AG08395 (cell line): ENCODE results near the gene FER.
"Not testable (repeated sequence)": the region's sequence is repeated elsewhere in the genome, so short reads cannot be mapped to it uniquely, and the experiment has no call there.

ENCODE experiments used
- DNase-seq: peaks from one replicate; pipeline ENCODE4 v3.0.0; 2012; ENCODE audit warnings: mixed read lengths, low spot score

Gene FER

DNA sequence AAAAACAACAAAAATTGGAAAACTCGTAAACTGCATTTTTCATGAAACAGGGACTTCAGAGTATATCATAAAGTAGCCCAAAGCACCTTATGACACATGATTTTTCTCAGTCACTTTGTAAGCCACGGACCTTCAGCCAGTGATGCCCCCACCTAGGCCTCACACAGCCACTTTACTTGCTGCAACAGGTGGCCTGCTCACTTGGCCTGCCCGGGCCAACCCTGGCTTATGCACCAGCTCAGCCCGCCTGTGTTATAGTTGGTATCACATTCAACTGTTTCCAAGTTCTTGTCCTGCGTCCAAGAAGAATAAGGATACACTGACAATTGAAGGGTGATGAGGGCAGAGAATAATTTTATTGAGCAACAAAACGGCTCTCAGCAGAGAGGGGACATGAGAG is 219.2 kb downstream of the FER start:
- DNase-seq, result no peak

GRCh38 chr5:108974594-108974993 is 226.9 kb downstream of the FER start:
- no peak for DNase-seq

- DNase-seq, result no peak
These were observed 228.0 kb downstream of the FER start for GRCh38 chr5:108975697-108976096.

DNA sequence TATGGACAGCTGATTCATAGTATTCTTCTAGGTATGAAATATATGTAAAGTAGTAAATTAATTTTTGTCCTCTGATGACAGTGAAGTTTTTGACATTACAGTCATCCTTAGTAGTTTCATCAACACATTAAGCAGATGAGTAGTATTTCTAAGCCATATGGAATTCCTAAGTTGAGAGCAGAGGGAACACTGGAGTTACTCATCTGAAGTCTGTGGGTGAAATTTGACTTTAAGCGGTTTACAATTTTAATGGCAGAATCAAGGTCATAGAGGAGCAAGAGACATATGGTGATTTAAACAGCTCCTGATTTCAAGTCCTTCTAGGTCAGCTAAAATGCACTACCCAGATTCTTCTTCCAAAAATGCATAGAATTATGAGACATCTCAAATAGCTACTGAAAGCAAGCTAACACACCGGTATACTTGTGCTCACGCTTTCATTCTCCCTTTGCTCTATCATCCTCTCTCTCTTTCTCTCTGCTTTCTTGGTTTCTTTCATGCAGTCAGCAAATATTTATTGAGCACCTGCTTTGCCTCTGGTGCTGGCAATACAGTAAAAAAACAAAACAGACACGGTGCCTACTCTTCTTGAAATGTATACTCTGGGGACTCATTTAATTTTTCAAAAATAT is 235.9 kb downstream of the FER start:
- peak; percentile 3 for DNase-seq

- no peak for DNase-seq
These were observed 242.2 kb downstream of the FER start for GRCh38 chr5:108989761-108990392.

DNA sequence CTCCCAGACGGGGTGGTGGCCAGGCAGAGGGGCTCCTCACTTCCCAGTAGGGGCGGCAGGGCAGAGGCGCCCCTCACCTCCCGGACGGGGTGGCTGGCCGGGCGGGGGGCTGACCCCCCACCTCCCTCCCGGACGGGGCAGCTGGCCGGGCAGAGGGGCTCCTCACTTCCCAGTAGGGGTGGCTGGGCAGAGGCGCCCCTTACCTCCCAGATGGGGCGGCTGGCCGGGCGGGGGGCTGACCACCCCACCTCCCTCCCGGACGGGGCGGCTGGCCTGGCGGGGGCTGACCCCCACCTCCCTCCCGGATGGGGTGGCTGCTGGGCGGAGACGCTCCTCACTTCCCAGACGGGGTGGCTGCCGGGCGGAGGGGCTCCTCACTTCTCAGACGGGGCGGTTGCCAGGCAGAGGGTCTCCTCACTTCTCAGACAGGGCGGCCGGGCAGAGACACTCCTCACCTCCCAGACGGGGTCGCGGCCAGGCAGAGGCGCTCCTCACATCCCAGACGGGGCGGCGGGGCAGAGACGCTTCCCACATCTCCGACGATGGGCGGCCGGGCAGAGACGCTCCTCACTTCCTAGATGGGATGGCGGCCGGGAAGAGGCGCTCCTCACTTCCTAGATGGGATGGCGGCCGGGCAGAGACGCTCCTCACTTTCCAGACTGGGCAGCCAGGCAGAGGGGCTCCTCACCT is 244.8 kb downstream of the FER start:
- DNase-seq, result not testable (repeated sequence)

DNA sequence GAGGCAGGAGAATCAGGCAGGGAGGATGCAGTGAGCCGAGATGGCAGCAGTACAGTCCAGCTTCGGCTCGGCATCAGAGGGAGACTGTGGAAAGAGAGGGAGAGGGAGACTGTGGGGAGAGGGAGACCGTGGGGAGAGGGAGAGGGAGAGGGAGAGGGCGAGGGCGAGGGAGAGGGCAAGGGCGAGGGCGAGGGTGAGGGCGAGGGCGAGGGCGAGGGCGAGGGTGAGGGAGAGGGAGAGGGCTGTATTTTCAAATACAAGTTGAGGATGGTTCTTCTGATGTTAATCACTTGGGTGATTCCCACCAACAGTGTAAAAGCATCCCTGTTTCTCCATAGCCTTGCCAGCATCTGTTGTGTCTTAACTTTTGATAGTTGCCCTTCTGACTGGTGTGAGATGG is 245.7 kb downstream of the FER start:
- DNase-seq, result not testable (repeated sequence)

- DNase-seq, result no peak
These were observed 250.0 kb downstream of the FER start for GRCh38 chr5:108997720-108998119.

DNA sequence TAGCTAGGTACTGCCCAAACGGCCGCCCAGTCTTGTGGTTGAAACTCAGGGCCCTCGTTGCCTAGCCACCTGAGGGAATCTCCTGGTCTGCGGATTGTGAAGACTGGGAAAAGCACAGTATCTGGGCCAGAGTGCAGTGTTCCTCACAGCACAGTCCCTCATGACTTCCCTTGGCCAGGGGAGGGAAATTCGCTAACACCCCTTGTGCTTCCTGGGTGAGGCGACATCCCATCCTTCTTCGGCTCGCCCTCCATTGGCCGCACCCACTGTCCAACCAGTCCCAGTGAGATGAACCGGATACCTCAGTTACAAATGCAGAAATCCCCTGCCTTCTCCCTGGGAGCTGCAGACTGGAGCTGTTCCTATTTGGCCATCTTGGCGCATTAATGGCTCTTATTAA is 250.5 kb downstream of the FER start:
- no peak for DNase-seq

GRCh38 chr5:109003928-109004327 is 256.2 kb downstream of the FER start:
- DNase-seq, result no peak

DNA sequence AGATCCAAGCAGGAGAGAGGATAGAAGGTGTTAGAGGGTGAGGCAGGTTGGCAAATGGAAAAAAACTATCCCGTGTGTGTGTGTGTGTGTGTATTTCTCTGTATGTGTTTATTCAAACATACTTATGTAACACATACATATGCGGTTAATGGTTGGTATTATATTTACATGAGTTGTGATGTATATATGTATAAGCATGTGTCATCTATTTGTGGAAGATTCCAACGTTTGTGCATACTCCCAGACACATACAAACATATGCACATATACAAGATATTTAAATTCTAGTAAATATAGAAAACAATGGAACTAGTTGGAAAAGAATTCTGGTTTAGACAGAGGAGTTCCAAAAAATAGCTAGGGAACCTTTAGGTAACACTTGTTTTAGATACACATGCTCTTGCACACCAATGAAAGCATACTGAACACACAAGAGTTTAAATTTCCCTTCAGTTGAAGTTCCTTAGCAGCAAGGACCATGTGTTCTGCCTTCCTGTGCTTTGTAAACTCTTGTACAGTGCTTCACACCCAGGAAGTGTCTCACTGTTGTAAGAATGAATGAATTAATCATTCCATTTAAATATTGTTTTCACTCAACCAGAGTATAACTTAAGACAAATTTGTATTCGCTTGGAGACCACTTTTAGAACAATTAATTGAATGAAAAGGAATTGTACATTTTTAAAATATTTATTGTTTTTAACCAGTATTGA is 257.8 kb downstream of the FER start:
- DNase-seq, result no peak

- no peak for DNase-seq
These were observed 258.4 kb downstream of the FER start for GRCh38 chr5:109006129-109006528.

DNA sequence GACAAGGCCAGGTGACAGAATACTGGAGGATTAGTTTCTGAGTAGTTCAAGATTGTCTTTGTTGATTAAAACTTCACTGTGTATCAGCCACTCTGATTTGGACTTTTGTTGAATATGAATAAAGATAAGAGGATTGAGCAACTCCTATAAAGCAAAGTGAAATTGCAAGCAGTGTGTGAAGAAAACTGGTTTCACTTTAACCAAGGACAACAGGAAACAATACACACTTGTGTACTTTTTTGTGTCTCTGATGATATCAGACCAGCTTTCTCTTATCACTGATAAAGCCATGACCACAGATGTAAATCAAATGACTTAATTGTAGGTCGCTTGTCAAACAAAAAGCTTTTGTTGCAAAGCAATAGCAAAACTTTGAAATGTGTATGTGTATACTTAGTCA is 268.6 kb downstream of the FER start:
- no peak for DNase-seq

- no peak for DNase-seq
These were observed 274.4 kb downstream of the FER start for GRCh38 chr5:109022056-109022455.

GRCh38 chr5:109025729-109026128 is 278.0 kb downstream of the FER start:
- not testable (repeated sequence) for DNase-seq

GRCh38 chr5:109027983-109028607 is 280.4 kb downstream of the FER start:
- DNase-seq, result no peak

DNA sequence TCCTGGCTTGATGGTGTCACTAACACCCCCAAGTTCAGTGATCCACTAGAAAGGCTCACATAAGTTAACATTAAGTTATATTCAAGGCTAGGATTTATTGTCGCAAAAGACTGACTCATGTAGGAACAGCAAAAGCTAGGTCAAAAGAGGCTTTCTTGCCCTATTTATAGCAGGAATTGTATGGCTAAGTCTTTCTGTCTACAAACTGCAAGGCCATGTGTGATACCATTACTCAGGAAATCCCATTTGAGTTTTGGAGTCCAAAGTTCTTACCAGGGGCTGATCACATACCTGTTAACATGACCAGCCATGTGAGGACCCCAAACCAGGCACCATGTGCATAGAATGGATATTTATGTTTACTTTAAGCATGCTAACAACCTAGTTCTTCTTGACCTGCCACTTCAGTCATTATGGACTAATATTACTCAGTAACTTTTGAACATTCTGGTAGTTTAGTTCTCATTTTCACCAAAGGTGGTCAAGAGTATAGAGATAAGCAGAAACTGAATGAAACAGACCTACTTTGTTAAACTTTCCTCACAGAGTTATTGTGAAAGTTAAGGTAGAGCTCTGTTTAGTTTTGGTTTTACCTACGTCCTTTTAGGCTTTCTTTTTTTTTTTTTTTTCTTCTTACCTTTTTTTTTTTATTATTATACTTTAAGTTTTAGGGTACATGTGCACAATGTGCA is 281.1 kb downstream of the FER start:
- DNase-seq, result no peak

DNA sequence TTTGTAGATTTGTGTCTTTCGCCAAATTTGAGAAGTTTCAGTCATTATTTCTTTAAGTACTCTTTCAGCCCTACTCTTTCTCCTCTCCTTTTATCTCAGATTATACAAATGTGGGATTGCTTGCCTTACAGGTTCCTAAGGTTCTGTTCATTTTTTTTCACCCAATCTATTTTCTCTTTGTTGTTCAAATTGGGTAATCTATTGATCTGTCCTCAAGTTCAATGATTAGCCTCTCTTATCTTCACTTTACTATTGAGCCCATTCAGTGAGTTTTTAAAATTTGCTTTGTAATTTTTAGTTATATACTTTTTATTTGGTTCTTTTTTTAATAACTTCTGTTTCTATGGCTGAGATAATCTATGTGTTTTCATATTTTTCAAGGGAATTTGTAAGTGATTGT is 282.1 kb downstream of the FER start:
- DNase-seq, result no peak

DNA sequence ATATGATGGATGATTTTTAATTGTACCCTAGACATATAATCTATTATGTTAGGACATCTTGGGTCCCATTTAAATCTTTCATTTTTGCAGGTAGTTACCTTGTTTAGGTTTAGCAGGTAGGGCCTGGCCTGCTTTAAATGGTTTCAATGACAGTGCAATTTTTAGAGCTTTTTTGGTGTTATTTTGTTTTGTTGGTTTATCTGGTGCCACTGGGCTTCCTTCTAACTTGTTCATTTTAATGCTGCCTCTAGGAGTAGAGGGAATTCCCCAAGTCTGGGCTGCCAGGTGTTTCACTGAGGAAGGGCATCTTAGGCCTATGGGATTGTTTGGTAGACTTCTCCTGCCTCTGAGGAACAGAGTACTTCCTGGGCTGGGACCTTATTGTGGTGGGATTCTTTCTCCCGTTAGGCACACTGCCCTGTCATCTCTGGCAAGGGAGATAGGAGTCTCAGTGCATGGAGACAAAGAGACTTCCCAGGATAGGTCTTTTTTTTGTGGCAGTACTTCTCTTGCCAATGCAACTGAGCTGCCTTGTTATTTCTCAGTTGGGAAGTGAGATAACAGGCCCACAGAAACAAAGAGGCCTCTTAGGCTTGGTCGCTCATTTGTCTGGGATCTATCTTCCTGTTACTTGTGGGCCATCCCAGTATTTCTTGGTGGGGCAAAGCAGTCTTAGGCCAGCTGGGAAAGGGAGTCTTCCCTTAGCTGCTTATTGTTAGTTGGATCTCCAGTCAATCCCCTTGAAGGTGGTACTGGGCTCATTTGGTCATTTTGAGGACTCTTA is 282.9 kb downstream of the FER start:
- no peak for DNase-seq

DNA sequence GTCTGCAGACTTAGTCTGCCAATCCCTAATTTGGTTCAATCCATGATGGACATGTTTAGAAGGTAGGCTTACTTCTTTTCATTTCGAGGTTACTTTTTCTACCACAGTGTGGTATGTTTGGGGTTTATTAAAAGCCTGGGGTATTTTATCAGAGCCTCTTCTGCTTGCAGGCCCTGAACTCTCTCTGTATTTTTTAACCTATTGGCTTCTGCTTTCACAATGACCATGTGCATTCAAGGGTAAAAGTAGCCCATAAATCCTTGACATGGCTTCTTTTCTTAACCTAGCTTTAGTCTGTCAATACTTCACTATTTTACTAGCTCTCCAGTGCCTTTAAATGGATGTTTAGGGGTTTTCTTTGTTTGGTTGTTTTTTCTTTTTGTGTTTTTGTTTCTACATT is 286.6 kb downstream of the FER start:
- DNase-seq, result no peak

GRCh38 chr5:109035436-109035835 is 287.7 kb downstream of the FER start:
- DNase-seq, result no peak
